HG03342 (cell line): Measurements from ENCODE around the gene MOCS3.
A peak's percentile ranks its signal among the peaks of the same experiment; 100 is the strongest.

ENCODE experiments used
- ATAC-seq: cut with Tn5 transposase; IDR thresholded peaks from one replicate; pipeline ENCODE4 v1.9.1; 2021; ENCODE audit warnings: mild to moderate bottlenecking, moderate library complexity; ENCODE audit not compliant: unreplicated experiment

The MOCS3 gene, protein sequence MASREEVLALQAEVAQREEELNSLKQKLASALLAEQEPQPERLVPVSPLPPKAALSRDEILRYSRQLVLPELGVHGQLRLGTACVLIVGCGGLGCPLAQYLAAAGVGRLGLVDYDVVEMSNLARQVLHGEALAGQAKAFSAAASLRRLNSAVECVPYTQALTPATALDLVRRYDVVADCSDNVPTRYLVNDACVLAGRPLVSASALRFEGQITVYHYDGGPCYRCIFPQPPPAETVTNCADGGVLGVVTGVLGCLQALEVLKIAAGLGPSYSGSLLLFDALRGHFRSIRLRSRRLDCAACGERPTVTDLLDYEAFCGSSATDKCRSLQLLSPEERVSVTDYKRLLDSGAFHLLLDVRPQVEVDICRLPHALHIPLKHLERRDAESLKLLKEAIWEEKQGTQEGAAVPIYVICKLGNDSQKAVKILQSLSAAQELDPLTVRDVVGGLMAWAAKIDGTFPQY

DNA sequence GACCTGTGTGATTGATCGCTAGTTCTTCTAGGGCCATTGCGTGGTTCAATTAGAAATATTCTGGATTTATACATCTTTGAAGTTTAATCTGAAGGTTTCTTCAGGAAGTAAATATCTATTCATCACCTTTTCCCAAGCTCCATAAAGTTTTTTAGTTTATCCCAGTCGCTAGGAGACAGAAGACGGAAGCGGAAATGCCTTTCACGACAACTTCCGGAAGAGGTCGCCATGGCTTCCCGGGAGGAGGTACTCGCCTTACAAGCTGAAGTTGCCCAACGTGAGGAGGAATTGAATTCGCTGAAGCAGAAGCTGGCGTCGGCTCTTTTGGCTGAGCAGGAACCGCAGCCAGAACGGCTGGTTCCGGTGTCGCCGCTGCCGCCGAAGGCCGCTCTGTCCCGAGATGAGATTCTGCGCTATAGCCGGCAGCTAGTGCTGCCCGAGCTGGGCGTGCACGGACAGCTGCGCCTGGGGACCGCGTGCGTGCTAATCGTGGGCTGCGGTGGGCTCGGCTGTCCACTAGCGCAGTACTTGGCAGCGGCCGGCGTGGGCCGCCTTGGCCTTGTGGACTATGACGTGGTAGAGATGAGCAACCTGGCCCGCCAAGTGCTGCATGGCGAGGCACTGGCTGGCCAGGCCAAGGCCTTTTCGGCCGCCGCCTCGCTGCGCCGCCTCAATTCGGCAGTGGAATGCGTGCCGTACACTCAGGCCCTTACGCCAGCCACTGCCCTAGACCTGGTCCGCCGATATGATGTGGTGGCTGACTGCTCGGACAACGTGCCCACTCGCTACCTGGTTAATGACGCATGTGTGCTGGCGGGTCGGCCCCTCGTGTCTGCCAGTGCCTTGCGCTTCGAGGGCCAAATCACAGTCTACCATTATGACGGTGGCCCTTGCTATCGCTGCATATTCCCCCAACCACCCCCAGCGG is at the start of gene MOCS3:
TSS of gene MOCS3 (plus strand) at position 204 of the 928 bp plus-strand sequence. CDS start at position 229, 25 bp downstream.
- peak; percentile 79 for ATAC-seq

DNA sequence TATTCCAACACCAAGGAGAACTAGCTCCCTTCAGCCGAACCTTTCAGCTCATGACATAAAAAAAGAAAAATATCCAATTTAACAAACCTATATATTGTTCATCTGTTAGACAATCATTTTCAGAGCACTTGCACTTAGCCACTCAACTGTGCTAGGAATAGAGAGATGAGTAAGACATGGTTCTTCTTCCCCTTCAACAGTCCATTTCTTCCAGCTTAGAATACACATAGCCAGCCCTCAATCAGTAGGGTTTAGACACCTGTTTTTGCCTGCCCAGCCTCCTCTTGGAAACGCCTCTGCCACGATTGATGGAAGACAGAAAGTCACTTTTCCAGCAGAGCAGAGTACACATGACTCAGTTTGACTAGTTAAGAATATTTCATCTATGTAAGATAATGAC is 49.2 kb upstream of the MOCS3 start:
- ATAC-seq: no peak

GRCh38 chr20:50911030-50911429 is 47.6 kb upstream of the MOCS3 start:
- no peak for ATAC-seq

DNA sequence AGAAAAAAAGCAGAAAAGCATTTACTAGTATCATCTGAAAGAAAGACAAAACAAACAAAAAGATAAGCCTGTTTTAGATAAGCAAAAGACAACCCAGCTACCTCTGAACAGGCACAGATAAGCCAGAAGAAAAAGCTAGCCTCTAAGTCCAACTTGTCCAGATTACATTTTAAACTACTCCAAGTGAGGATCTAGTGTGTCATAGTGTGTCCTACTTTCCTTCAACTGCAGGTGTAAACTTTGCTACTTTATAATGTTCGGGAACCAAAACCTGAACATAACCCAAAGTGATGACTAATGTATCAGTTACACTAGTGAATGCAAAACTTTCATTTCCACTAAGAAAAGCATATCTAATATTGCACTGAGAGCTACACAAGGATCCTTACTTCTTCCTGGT is 46.9 kb upstream of the MOCS3 start:
- ATAC-seq: peak; percentile 42

GRCh38 chr20:50913690-50914375 is 44.8 kb upstream of the MOCS3 start:
- ATAC-seq: no peak

DNA sequence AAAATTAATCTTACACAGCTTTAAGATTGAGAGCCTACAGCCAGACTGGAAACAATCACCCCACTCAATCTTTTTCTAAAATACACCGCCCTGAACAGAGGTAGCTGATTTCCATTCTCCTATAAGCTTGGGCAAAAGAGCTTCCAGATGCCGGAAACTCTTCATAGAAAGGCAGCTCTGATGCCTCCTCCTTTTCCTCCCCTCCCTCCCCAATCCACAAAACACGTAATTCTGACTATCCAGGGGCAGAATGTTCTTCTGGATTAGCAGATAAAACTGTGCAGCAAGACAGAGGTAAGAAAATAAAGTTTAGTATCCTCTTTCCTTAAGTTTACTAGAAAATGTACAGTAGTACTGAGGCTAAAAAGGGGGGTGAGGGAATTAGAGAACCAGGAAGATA is 43.2 kb upstream of the MOCS3 start:
- no peak for ATAC-seq

DNA sequence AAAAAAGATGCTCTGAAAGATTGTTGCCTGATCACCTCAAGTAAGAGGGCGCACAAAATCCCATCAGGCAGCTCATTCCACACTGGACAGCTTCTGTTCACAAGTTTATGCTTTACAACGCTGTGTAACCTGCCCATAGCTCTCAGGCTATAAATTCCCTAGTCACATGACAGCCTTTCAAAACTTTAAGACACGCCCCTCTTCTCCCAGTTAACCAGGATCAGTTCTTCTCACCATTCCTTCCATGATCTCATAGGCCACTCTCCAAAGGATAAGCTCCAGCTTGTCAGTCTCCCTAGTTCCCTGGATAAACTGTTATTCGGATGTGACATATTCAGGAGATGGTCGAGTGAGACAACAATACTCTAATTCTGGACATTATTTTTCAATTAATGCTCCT is 42.4 kb upstream of the MOCS3 start:
- ATAC-seq: no peak

- no peak for ATAC-seq
Measured at GRCh38 chr20:50916934-50917333, 41.7 kb upstream of the MOCS3 start.

GRCh38 chr20:50918403-50918802 is 40.2 kb upstream of the MOCS3 start:
- no peak for ATAC-seq

DNA sequence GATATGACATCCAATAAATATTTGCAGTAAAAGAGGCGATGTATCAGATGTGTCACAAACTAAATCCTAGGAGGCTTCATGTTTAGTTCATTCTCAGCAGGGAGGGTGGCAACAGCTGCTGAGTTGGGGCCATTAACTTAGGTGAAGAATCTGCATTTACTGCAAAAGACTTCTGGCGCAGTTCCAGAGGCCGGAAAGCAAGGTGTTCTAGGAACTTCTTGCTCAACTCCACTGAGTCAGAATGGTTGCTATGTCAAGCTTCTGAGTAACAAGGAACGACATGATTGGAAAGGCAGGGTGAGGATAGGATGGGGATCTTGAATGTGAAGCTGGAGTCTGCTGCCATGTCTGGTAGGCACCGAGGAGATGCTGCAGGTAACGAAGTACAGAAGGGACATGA is 39.1 kb upstream of the MOCS3 start:
- no peak for ATAC-seq

GRCh38 chr20:50920997-50921396 is 37.6 kb upstream of the MOCS3 start:
- peak; percentile 42 for ATAC-seq

- ATAC-seq: no peak
Measured at GRCh38 chr20:50921803-50922501, 36.7 kb upstream of the MOCS3 start.

GRCh38 chr20:50924261-50924920 is 34.2 kb upstream of the MOCS3 start:
- no peak for ATAC-seq

- ATAC-seq: no peak
Measured at GRCh38 chr20:50926530-50926929, 32.1 kb upstream of the MOCS3 start.

- ATAC-seq: no peak
Measured at GRCh38 chr20:50928469-50928868, 30.1 kb upstream of the MOCS3 start.

DNA sequence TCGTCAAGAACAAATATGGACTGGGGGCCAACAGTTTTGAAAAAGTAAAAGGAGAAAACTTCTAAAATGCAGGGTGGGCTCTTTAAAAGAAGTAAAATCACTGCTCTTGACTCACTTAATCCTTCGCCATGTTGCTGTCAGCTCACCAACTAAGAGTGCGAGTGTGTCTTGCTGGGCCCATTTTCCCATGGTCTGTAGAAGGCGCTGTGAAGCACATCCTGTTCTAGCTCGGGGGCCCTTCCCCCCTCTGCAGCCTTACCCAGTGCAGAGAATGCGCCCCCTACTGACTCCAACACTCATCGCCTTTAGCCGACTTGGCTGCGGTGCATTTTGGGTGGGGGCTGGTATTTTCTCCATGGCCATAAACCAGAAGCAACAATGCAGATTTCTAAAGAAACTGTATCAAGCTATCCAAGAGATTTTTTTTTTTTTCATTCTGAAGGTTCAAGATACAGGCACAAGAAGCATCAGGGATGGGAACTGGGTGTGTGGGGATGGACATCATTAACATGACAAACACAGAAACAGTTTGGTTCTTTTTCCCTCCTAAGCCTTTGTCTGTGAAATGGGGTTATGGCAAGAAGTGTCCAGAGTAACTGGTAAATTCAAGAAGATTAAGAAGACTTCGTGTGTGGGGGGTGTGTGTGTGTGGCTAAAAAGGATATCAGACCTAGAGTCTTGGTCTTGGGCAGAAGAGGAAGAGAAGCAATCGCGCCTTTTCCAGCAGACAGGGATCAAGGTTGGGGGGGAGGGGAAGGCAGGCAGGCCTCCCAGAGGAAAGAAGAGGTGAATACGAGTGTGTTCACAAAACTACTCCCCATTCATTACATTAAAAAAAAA is 29.1 kb upstream of the MOCS3 start:
- peak; percentile 62 for ATAC-seq

DNA sequence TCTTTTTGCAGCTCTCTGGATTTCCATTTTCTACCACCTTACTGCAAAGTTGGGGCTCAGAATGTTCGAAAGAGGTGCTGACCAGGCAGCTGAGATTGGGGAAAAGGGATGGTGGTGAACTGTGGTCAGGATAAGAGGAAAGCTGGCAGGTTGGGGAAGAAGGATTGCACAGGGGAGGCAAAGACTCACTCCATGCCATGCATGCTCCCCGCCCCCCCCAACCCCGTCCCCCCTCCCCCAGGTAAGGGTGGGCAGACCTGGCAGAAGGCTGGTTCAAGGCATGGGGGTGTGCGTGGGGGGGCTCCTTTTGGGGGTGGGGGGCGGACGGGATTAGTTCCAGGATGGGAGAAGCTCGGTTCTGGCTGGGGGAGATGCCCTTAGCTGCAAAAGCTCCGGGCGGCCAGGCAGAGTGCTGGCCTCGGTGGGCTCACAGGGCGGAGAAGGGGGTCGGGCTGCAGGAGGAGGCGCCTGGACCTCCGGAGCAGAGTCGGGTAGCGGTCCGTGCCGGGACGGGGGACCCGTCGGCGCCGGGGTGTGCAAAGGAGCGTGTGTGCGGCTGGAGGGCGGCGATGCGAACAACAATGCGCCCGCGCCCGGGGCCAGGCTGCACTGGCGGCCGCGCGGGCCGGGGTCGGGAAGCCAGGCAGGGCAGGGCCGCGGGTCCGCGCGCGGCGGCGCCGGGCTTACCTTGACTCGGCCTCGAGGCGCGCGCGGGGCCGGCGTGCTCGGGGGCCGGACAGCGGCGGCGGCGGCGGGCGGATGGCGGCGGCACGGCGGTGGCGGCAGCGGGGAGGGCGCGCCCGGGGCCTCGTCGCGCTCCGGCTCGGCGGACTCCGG is 28.3 kb upstream of the MOCS3 start:
- peak; percentile 6 for ATAC-seq

DNA sequence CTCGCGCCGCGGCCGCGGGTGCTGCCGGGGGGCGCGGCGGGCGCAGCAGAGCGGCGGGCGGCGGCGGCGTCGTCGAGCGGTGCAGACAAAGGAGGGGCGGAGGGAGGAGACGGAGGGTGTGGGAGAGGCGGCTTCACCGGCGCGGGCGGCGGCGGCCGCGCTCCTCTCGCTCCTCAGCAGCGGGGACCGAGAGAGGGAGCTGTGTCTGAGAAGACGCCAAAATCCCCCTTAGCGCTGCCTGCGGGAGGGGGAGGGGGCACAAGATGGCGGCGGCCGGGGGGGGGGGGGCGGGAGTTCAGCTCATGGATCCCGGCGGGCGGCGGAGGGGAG is 27.7 kb upstream of the MOCS3 start:
- ATAC-seq: peak; percentile 16
